ENCODE data around the gene NEK6.

DNA sequence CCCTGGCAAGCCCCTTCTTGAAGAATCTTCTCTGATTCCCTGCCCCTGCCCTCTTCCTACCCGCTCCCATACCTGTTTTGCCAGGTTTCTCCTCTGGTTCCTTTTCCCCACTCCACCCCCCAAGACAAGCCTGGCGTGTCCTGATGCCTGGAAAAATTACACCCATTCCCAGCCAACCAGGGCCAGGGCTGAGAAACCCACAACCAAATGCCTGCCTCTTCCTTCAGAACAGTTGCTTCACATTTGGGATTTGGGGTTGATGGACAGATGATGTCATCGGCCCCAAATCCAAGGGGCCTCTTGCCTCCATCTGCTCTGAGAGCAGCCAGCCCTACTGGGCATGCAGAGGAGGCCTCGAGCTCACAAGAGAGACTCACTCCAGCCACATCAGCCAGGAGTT is 8.8 kb upstream of the NEK6 start:
- TF ChIP-seq, protein P1, sequence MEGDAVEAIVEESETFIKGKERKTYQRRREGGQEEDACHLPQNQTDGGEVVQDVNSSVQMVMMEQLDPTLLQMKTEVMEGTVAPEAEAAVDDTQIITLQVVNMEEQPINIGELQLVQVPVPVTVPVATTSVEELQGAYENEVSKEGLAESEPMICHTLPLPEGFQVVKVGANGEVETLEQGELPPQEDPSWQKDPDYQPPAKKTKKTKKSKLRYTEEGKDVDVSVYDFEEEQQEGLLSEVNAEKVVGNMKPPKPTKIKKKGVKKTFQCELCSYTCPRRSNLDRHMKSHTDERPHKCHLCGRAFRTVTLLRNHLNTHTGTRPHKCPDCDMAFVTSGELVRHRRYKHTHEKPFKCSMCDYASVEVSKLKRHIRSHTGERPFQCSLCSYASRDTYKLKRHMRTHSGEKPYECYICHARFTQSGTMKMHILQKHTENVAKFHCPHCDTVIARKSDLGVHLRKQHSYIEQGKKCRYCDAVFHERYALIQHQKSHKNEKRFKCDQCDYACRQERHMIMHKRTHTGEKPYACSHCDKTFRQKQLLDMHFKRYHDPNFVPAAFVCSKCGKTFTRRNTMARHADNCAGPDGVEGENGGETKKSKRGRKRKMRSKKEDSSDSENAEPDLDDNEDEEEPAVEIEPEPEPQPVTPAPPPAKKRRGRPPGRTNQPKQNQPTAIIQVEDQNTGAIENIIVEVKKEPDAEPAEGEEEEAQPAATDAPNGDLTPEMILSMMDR (IDR thresholded peaks at IDR 0.05) = no peak
- TF ChIP-seq EP300 (IDR thresholded peaks at IDR 0.05) (no peak), POLR2A (IDR thresholded peaks at IDR 0.05) (no peak)

All from tibial nerve (tissue), 4 donors.